Keratinocyte (primary cell): ENCODE data around the gene TRIM25. TPM values are rescaled to one million over a fixed set of nuclear protein-coding genes. Genes with fewer than 3 reads are reported as not detected.
"Not testable (repeated sequence)": the region's sequence is repeated elsewhere in the genome, so short reads cannot be mapped to it uniquely, and the experiment has no call there.

ENCODE experiments used
- DNase-seq: peaks from one replicate; pipeline ENCODE4 v3.0.0-alpha.2; 2011; ENCODE audit warnings: low read depth, missing footprints, low spot score
- FAIRE-seq: peaks from 2 replicates; lab custom pipeline; 2011; peaks lifted over from hg19 to GRCh38; lab: Jason Lieb, UNC
- H2AFZ ChIP-seq: 2 replicates; pipeline ENCODE4 v1.6.0; 2012; ENCODE audit warnings: low read length, control low read depth, inconsistent platforms; ENCODE audit not compliant: control insufficient read depth
- H3K27ac ChIP-seq: 2 replicates; pipeline ENCODE4 v1.5.1; 2011; ENCODE audit warnings: low read length; ENCODE audit not compliant: control insufficient read depth, insufficient read depth
- H3K27me3 ChIP-seq: 3 replicates; pipeline ENCODE4 v1.6.0; 2011; ENCODE audit warnings: low read length; ENCODE audit not compliant: control insufficient read depth, insufficient read depth; ENCODE audit errors: extremely low read depth
- H3K36me3 ChIP-seq, 2 experiments: 2 replicates in 1 of 2; 3 replicates in 1 of 2; pipeline ENCODE4 v1.5.1; 2011; ENCODE audit warnings: low read length in 2 of 2, mild to moderate bottlenecking in 1 of 2; ENCODE audit not compliant: control insufficient read depth in 2 of 2, insufficient read depth in 2 of 2; ENCODE audit errors: extremely low read depth in 1 of 2
- H3K4me1 ChIP-seq: 3 replicates; pipeline ENCODE4 v1.5.1; 2011; ENCODE audit warnings: low read length; ENCODE audit not compliant: control insufficient read depth, insufficient read depth; ENCODE audit errors: extremely low read depth
- H3K4me2 ChIP-seq: 3 replicates; pipeline ENCODE4 v1.6.0; 2011; ENCODE audit warnings: low read depth, low read length; ENCODE audit not compliant: control insufficient read depth, insufficient read depth; ENCODE audit errors: extremely low read depth
- H3K4me3 ChIP-seq, 3 experiments: fragments of 200-600 bp in 1 of 3; sonication (generic) in 1 of 3; 2 replicates in 2 of 3; 3 replicates in 1 of 3; pipeline ENCODE4 v1.5.1; 2011 to 2016; ENCODE audit warnings: low read length in 3 of 3, mild to moderate bottlenecking in 3 of 3, control low read depth in 2 of 3, inconsistent platforms in 1 of 3, low read depth in 1 of 3, mixed read lengths in 1 of 3, mixed run types in 1 of 3, moderate library complexity in 1 of 3; ENCODE audit not compliant: control insufficient read depth in 2 of 3, insufficient read depth in 2 of 3; ENCODE audit errors: extremely low read depth in 1 of 3
- H3K79me2 ChIP-seq: 2 replicates; pipeline ENCODE4 v1.6.0; 2012; ENCODE audit warnings: low read length; ENCODE audit not compliant: control insufficient read depth, insufficient read depth
- H3K9ac ChIP-seq: 3 replicates; pipeline ENCODE4 v1.6.0; 2011; ENCODE audit warnings: low read length; ENCODE audit not compliant: control insufficient read depth, insufficient read depth; ENCODE audit errors: extremely low read depth
- H3K9me1 ChIP-seq: 3 replicates; pipeline ENCODE4 v1.6.0; 2011; ENCODE audit warnings: low read length; ENCODE audit not compliant: control insufficient read depth, insufficient read depth; ENCODE audit errors: extremely low read depth
- H3K9me3 ChIP-seq: 2 replicates; pipeline ENCODE4 v1.5.1; 2012; ENCODE audit warnings: low read depth, low read length; ENCODE audit not compliant: control insufficient read depth
- H4K20me1 ChIP-seq: 3 replicates; pipeline ENCODE4 v1.6.0; 2011; ENCODE audit warnings: low read length; ENCODE audit not compliant: control insufficient read depth, insufficient read depth; ENCODE audit errors: extremely low read depth
- CTCF ChIP-seq, 3 experiments: IDR thresholded peaks in 1 of 3; conservative IDR thresholded peaks in 1 of 3; optimal IDR thresholded peaks in 1 of 3; 2 replicates in 2 of 3; 3 replicates in 1 of 3; pipeline versions ENCODE3 to v1.5.1; 2011; ENCODE audit warnings: low read length in 3 of 3, mild to moderate bottlenecking in 3 of 3, moderate library complexity in 2 of 3, control low read depth in 1 of 3, inconsistent platforms in 1 of 3; ENCODE audit not compliant: insufficient read depth in 2 of 3; ENCODE audit errors: extremely low read depth in 1 of 3
- EZH2 ChIP-seq: IDR thresholded peaks from one replicate; pipeline ENCODE4 v1.6.1; 2012; ENCODE audit warnings: inconsistent platforms, mild to moderate bottlenecking, low read length, moderate library complexity
- dilution Hi-C: fragments of 300-500 bp; cut with MboI; formaldehyde crosslinking; loops from one replicate; pipeline ENCODE4 v1.7.0; 2020; ENCODE audit warnings: low sequenced_read_pairs; ENCODE audit not compliant: extremely low pct_ligation_motif_present
- polyA plus RNA-seq, 5 experiments: library from polyadenylated mRNA; depleted of rRNA in 3 of 5; stranded (reverse) in 3 of 5; stranded (forward) in 1 of 5; unstranded in 1 of 5; fragments of >200 nt; gene quantifications; 1 replicate in 1 of 5; 2 replicates in 3 of 5; 3 replicates in 1 of 5; pipeline versions ENCODE4 v1.2.1 to v1.2.3, GENCODE V29; 2011 to 2012; ENCODE audit warnings: missing spikeins in 2 of 5, low read depth in 1 of 5, low replicate concordance in 1 of 5

Gene TRIM25
- polyA plus RNA-seq, 1 donor (not counting 4 experiments of a cell fraction or from before 2014, with no cell fraction given), result 60.3 TPM

GRCh38 chr17:56939869-56940484 lies 26.1 kb upstream of the TRIM25 start:
- DNase-seq, result no peak
- Histone ChIP-seq H3K4me2 (no peak overlapping the region), H3K4me1 (peaks cover 22% of the 10 kb centered on the region), H3K9me1 (no peaks in the 10 kb centered on the region), H3K27ac (no peak overlapping the region), H3K27me3 (no peaks in the 10 kb centered on the region), H3K9ac (no peak overlapping the region), H3K9me3 (no peaks in the 10 kb centered on the region), H3K4me3 (no peak overlapping the region), H3K36me3 (peaks cover 7 to 11% of the 10 kb centered on the region in 2 experiments), H4K20me1 (no peaks in the 10 kb centered on the region), H3K79me2 (no peaks in the 10 kb centered on the region), H2AFZ (no peak overlapping the region)
- TF ChIP-seq EZH2 (no peak), CTCF (optimal IDR thresholded peaks at IDR 0.05 in 1 of 3, IDR thresholded peaks at IDR 0.05 in 1 of 3, conservative IDR thresholded peaks at IDR 0.05 in 1 of 3; ENCODE audit: extremely low read depth in 1 of 3, insufficient read depth in 2 of 3, low read length in 3 of 3) (peak in 2 of 3 experiments; percentile 62 to 74)
- no peak for FAIRE-seq
- dilution Hi-C loops, result no loop called here

GRCh38 chr17:56938206-56938605 lies 24.4 kb upstream of the TRIM25 start:
- DNase-seq, H3K4me3 ChIP-seq, H4K20me1 ChIP-seq, H3K9me3 ChIP-seq, H3K27me3 ChIP-seq, H3K9ac ChIP-seq, H2AFZ ChIP-seq, FAIRE-seq, H3K79me2 ChIP-seq, dilution Hi-C loops, H3K9me1 ChIP-seq, H3K27ac ChIP-seq: not testable (repeated sequence)
- H3K4me1 ChIP-seq, result peaks cover 33% of the 10 kb centered on the region
- H3K36me3 ChIP-seq, result peaks cover 4 to 10% of the 10 kb centered on the region in 2 experiments
- H3K4me2 ChIP-seq, result peak overlapping the region; percentile 31

GRCh38 chr17:56937687-56938086 lies 23.8 kb upstream of the TRIM25 start:
- Histone ChIP-seq H3K9me1 (no peaks in the 10 kb centered on the region), H2AFZ (no peak overlapping the region), H3K9ac (no peak overlapping the region), H3K36me3 (peaks cover 4 to 10% of the 10 kb centered on the region in 2 experiments), H3K4me3 (no peak overlapping the region), H3K4me1 (peaks cover 33% of the 10 kb centered on the region), H3K27ac (no peak overlapping the region), H3K79me2 (no peaks in the 10 kb centered on the region), H3K4me2 (no peak overlapping the region), H4K20me1 (no peaks in the 10 kb centered on the region), H3K27me3 (no peaks in the 10 kb centered on the region), H3K9me3 (no peaks in the 10 kb centered on the region)
- FAIRE-seq (peak; percentile 5), DNase-seq (no peak)
- dilution Hi-C loops, result no loop called here
- no peak for TF ChIP-seq EZH2
- no peak for TF ChIP-seq CTCF (optimal IDR thresholded peaks at IDR 0.05 in 1 of 3, IDR thresholded peaks at IDR 0.05 in 1 of 3, conservative IDR thresholded peaks at IDR 0.05 in 1 of 3; ENCODE audit: extremely low read depth in 1 of 3, insufficient read depth in 2 of 3, low read length in 3 of 3)
